HG02885 (cell line): ENCODE results near the gene FUNDC1.

ENCODE experiments used
- ATAC-seq: cut with Tn5 transposase; IDR thresholded peaks from one replicate; pipeline ENCODE4 v1.9.1; 2021; ENCODE audit warnings: mild to moderate bottlenecking; ENCODE audit not compliant: unreplicated experiment, poor library complexity

The FUNDC1 gene

DNA sequence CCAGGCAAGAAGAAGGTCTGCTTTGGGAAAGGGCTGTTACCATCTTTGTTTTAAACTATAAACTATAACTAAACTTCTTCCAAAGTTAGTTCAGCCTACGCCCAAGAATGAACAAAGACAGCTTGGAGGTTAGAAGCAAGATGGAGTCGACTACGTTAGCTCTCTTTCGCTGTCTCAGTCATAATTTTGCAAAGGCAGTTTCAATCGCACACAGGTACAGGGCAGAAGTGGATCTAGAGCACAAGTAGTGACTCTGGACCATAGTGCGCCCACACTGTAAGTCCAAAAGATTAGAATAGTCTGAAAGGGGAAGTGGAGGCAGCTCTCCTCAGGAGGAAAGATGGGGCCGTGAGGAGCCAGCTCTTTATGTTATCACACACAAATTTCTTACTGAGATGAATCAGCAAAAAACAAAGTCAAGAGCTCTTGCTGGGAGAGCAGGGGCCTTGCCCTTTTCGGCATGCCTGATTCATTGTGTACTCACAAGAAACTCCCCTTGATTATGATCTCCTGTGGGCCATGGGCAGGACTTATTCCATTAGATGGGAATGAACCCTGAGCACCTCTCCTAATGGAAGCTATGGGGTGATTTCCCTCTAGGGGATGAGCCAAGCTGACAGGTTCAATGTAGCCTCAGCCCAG, 58.6 kb downstream of the FUNDC1 start:
- ATAC-seq: no peak

DNA sequence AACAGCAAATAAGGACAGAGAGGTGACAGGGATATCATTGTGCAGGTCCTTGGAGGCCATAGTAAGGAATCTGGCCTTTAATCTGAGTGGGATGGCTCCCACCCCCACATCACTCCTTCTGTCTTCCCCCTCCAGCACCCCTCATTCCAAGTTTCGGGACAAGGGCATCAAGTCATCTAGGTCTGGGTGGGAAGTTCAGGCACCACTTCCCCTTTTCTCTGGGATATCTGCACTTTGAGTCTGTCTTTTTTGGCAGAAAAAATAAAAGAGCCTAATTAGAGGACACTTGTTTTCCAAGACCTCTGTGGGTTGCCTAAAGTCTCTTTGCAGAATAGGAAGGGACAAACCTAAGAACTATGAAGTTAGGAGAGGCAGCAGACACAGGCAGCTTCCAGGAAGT, 60.1 kb downstream of the FUNDC1 start:
- ATAC-seq: no peak

DNA sequence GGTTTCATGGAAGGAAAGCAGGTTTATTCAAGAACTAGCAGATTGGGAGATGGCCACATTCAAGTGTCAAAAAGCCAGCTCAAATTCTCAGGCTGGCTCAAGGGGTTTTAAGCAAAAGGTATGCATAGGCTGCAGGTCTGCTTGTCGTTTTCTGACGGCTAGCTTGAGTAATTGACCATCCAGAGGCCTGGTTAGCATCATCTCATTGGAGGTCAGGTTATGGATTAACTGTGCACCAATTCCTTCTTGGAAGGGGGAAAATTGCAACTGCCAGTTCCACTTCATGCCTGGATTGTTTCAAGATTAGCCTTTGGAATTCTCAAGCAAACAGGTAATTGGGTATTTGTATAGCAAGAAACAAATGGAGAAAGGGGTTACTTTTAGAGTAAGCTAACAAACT, 62.1 kb downstream of the FUNDC1 start:
- ATAC-seq: no peak

DNA sequence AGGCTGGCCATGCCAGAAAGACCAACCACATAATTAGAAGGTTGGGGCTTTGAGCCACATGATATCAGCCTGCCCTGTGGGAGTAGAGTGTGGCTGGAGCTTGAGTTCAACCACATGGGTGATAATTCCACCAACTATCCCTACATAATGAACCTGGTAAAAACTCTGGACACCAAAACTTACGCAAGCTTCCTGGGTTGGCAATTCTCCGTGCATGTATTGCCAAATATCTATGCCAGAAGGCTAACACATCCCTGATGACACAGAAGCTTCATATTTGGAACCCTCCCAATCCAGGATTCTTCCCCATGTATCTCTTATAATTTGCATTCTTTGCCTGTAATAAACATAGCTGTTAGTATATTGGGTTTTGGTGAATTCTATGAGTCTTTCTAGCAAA, 68.2 kb downstream of the FUNDC1 start:
- no peak for ATAC-seq
